Kidney epithelial cell (primary cell): ENCODE data around the gene ABHD16A. TPM values are rescaled to one million over a fixed set of nuclear protein-coding genes. Genes with fewer than 3 reads are reported as not detected.

Source experiments
- DNase-seq: peaks from one replicate; pipeline ENCODE4 v3.0.0-alpha.2; 2010; ENCODE audit warnings: low read depth
- H3K27me3 ChIP-seq: 2 replicates; pipeline ENCODE4 v1.6.0; 2011; ENCODE audit warnings: low read length; ENCODE audit not compliant: control insufficient read depth, insufficient read depth
- H3K36me3 ChIP-seq: 2 replicates; pipeline ENCODE4 v1.5.1; 2011; ENCODE audit warnings: low read length; ENCODE audit not compliant: control insufficient read depth, insufficient read depth
- H3K4me3 ChIP-seq: 2 replicates; pipeline ENCODE4 v1.5.1; 2011; ENCODE audit warnings: low read depth, mild to moderate bottlenecking, control low read depth, low read length
- total RNA-seq: library from RNA; depleted of rRNA; stranded (reverse); fragments of >200 nt; gene quantifications from 2 replicates; pipeline ENCODE4 v1.2.3, GENCODE V29; 2015
- TF ChIP-seq, protein P1 (sequence below): IDR thresholded peaks from 2 replicates; pipeline ENCODE4 v1.5.1; 2011; ENCODE audit warnings: mild to moderate bottlenecking, moderate library complexity, low read length, control low read depth, inconsistent platforms; ENCODE audit not compliant: insufficient read depth, poor library complexity, severe bottlenecking

The ABHD16A gene
- total RNA-seq, 1 donor from 2014 or later, result 43.8 TPM

DNA sequence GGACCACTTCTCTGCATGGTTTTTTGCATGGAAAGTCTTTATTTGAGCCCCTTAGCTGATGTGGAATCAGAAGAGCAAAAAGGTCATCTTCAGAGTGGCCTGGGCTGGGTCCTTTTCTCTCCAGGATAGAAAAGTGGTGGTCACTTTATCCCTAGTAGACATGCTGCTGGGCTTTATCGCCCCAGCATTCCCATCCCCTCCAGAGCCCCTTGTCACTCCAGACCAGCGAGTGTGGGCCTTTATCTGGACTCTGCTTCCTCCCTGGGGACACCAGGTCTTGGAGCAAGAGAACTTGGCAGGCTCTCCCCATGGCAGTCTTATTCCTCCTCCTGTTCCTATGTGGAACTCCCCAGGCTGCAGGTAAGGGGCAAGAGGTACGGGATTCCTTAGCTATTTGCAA lies 3.5 kb upstream of the ABHD16A start, which contains the start of gene LY6G6F:
Gene LY6G6F, plus strand, starts transcription at position 268 of the 400 bp plus-strand sequence. Its CDS starts 41 bp downstream, at position 309.
- TF ChIP-seq, protein P1, sequence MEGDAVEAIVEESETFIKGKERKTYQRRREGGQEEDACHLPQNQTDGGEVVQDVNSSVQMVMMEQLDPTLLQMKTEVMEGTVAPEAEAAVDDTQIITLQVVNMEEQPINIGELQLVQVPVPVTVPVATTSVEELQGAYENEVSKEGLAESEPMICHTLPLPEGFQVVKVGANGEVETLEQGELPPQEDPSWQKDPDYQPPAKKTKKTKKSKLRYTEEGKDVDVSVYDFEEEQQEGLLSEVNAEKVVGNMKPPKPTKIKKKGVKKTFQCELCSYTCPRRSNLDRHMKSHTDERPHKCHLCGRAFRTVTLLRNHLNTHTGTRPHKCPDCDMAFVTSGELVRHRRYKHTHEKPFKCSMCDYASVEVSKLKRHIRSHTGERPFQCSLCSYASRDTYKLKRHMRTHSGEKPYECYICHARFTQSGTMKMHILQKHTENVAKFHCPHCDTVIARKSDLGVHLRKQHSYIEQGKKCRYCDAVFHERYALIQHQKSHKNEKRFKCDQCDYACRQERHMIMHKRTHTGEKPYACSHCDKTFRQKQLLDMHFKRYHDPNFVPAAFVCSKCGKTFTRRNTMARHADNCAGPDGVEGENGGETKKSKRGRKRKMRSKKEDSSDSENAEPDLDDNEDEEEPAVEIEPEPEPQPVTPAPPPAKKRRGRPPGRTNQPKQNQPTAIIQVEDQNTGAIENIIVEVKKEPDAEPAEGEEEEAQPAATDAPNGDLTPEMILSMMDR, result no peak
- DNase-seq, result no peak
- Histone ChIP-seq H3K27me3 (peaks cover 3% of the 10 kb centered on the region), H3K36me3 (no peaks in the 10 kb centered on the region), H3K4me3 (no peak within 1 kb of the TSS)

DNA sequence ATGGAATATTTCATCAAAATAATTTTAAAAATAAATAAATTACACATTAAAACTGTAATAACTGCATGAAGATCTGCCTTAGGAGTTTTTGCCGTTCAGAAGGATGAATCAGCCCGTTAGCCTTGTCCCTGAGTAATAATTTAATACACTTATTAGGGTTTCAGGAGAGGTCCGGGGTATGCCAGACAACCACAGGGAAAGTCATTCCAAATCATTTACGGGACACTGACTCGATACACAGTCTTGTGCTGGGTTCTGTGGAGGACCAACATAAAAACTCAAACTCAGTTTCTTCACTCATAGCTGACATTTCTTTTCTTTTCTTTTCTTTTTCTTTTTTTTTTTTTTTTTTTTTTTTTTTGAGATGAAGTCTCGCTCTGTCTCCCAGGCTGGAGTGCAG lies 2.8 kb upstream of the ABHD16A start:
- TF ChIP-seq, protein P1, result no peak
- Histone ChIP-seq H3K36me3 (no peaks in the 10 kb centered on the region), H3K4me3 (no peak overlapping the region), H3K27me3 (no peaks in the 10 kb centered on the region)
- DNase-seq, result no peak

DNA sequence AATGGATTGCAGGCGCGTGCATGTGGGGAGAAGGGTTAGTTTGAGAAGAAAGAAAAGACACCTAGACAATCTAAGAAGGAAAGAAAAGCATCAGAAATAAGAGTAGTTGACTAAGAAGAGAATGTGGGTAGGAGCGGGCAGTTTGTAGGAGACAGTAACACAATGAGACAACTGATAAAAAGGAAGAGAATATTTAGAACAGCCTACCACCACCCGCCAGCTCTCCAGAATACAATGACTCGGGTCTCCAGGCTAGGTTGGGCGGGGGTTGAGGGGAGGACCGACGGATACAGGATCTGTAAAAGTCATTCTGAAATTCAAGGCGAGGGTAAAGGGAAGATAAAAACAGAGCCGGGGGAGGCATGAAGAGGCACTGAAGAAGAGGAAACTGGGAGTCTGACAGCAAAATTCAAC lies 712 bp downstream of the ABHD16A start:
- TF ChIP-seq, protein P1, result no peak
- Histone ChIP-seq H3K4me3 (peak overlapping the region; percentile 81), H3K27me3 (no peaks in the 10 kb centered on the region), H3K36me3 (no peaks in the 10 kb centered on the region)
- DNase-seq, result no peak

DNA sequence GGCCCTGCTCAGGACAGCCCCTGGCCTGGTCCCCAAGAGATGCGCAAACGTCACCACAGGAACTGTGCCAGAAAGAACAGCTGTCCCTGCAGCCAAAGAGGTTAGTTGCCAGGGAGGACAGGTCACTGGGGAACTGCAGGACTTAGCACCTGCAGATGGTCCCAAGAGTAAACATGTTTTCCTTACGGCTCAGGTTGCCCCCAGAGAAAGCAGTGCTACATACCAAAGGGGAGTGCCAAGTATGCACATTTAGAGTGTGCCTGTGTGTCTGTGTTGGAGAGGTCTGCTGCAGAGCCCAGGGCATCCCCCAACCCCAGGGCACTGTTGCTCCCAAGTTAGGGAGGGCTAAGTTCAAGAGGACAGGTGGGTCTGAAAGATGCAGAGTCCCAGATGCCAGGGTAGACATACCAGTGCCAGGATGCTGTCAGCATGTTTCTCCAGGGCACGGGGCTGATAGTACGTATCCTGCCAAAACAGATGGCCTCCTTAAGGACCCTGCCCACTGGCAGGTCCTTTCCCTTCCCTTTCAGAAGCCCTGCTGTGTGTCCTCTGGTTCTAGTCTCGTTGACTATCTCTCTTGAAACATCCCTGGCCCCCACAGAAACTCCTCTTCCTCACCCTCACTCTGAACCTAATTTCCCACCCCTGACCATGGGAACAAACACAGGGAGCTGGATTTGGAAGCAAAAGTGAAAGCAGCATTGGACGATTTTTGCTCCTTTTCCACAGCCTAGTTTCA lies 1.3 kb downstream of the ABHD16A start:
- TF ChIP-seq, protein P1, result no peak
- no peak for DNase-seq
- Histone ChIP-seq H3K36me3 (no peaks in the 10 kb centered on the region), H3K27me3 (no peaks in the 10 kb centered on the region), H3K4me3 (peak overlapping the region; percentile 81)

DNA sequence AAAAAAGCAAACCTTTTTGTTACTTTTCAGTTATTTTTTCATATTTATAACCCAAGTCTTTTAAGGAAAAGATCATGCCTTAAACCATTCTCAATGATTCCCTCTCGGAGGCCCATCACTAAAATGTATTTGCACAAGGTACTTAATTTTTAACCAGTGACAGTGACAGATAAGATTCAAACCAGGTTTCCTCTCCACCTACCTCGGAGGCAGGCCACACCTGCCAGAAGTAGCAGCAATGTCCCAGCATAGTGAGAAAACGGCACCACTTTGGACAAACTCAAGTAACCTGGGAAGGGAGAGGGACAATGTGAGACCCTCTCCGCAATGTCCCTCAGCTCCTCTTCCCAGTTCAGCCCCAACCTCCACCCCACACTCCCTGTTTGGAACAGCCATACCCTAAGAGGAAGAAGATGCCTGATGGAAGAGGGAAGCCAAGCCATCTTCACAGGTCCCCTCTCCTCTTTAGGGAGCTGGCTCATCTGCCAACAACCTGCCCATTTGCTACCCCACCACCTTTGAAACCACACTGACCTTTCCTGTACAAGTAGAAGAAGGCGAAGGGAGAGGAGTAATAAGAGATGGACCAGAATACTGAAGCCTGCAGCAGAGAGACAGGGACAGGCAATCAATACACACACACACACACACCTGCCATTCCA lies 2.3 kb downstream of the ABHD16A start:
- Histone ChIP-seq H3K27me3 (no peaks in the 10 kb centered on the region), H3K36me3 (no peaks in the 10 kb centered on the region), H3K4me3 (no peak overlapping the region)
- DNase-seq, result no peak
- TF ChIP-seq, protein P1, result no peak

DNA sequence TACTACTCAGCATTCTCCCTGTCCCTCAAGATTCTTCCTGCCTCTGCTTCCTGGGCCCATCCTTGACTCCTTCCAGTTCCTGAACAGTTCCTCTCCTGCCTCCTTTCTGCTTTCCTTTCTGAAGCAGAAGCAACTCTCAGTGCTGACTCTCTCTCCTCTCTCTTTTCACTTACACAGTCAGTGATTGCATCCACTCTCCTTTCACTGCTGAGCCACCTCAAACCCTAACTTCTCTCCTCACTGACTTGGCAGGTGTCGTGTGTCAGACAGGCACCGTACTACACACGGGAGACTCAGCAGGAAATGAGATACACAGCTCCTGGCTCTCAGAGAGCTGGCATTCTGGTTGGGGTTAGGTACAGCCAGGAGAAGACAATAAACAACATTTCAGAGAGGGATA lies 5.6 kb downstream of the ABHD16A start:
- TF ChIP-seq, protein P1, result no peak
- Histone ChIP-seq H3K27me3 (no peaks in the 10 kb centered on the region), H3K36me3 (no peaks in the 10 kb centered on the region), H3K4me3 (no peak overlapping the region)
- DNase-seq, result no peak
